NCI-H2227 treated with DMSO at 0.1 percent for 48 hours (cell line): ENCODE results near the gene APBA2.
"Not testable (repeated sequence)": the region's sequence is repeated elsewhere in the genome, so short reads cannot be mapped to it uniquely, and the experiment has no call there.

Experiments used
- DNase-seq: peaks from one replicate; lab custom pipeline; 2025; lab: John Stamatoyannopoulos, UW

Gene APBA2

GRCh38 chr15:29086891-29087290, 201.1 kb downstream of the APBA2 start:
- DNase-seq: no peak

- DNase-seq: no peak
These were observed 201.9 kb downstream of the APBA2 start for GRCh38 chr15:29087521-29088285.

- DNase-seq: no peak
These were observed 202.9 kb downstream of the APBA2 start for GRCh38 chr15:29088666-29089065.

- no peak for DNase-seq
These were observed 204.2 kb downstream of the APBA2 start for GRCh38 chr15:29089731-29090616.

- no peak for DNase-seq
These were observed 205.1 kb downstream of the APBA2 start for GRCh38 chr15:29090617-29091466.

GRCh38 chr15:29091666-29092065, 205.9 kb downstream of the APBA2 start:
- no peak for DNase-seq

GRCh38 chr15:29092376-29093064, 206.7 kb downstream of the APBA2 start:
- DNase-seq: no peak

GRCh38 chr15:29093065-29093435, 207.3 kb downstream of the APBA2 start:
- DNase-seq: no peak

- no peak for DNase-seq
These were observed 208.0 kb downstream of the APBA2 start for GRCh38 chr15:29093696-29094343.

GRCh38 chr15:29094711-29095110, 208.9 kb downstream of the APBA2 start:
- no peak for DNase-seq

- no peak for DNase-seq
These were observed 210.0 kb downstream of the APBA2 start for GRCh38 chr15:29095746-29096145.

GRCh38 chr15:29097168-29097567, 211.4 kb downstream of the APBA2 start:
- DNase-seq: no peak

GRCh38 chr15:29097971-29098370, 212.2 kb downstream of the APBA2 start:
- DNase-seq: no peak

GRCh38 chr15:29098652-29099051, 212.9 kb downstream of the APBA2 start:
- no peak for DNase-seq

GRCh38 chr15:29099131-29099880, 213.5 kb downstream of the APBA2 start:
- no peak for DNase-seq

- no peak for DNase-seq
These were observed 214.8 kb downstream of the APBA2 start for GRCh38 chr15:29100486-29101000.

GRCh38 chr15:29101491-29101890, 215.7 kb downstream of the APBA2 start:
- DNase-seq: no peak

- DNase-seq: not testable (repeated sequence)
These were observed 216.5 kb downstream of the APBA2 start for GRCh38 chr15:29102173-29102794.

- DNase-seq: no peak
These were observed 217.4 kb downstream of the APBA2 start for GRCh38 chr15:29102911-29103823.
